Neural cell (in vitro differentiated cells): Measurements from ENCODE around the gene WASHC4.

Source experiments
- EP300 ChIP-seq: fragments of 450-650 bp; conservative IDR thresholded peaks from 2 replicates; pipeline ENCODE4 v1.6.1; 2014; ENCODE audit warnings: antibody characterized with exemption, mild to moderate bottlenecking, moderate library complexity; ENCODE audit not compliant: poor library complexity, severe bottlenecking
- EZH2 ChIP-seq: fragments of 200-600, 300-800 bp; shearing (Covaris generic), sonication (generic); IDR thresholded peaks from 2 replicates; pipeline ENCODE4 v1.6.1; 2014; ENCODE audit warnings: antibody characterized with exemption, low read length, borderline replicate concordance, mild to moderate bottlenecking; ENCODE audit not compliant: insufficient read depth, poor library complexity, severe bottlenecking
- RAD21 ChIP-seq: fragments of 450-650 bp; conservative IDR thresholded peaks from 2 replicates; pipeline ENCODE4 v1.6.1; 2014; ENCODE audit warnings: antibody characterized with exemption, mild to moderate bottlenecking, moderate library complexity
- TF ChIP-seq, protein P1 (sequence below): fragments of 450-650 bp; IDR thresholded peaks from 2 replicates; pipeline ENCODE4 v1.5.1; 2014; ENCODE audit warnings: antibody characterized with exemption, mild to moderate bottlenecking, moderate library complexity; ENCODE audit not compliant: poor library complexity, severe bottlenecking
- TF ChIP-seq, protein P2 (sequence below): IDR thresholded peaks from 2 replicates; pipeline ENCODE4 v1.6.1; 2012; ENCODE audit warnings: borderline replicate concordance

DNA sequence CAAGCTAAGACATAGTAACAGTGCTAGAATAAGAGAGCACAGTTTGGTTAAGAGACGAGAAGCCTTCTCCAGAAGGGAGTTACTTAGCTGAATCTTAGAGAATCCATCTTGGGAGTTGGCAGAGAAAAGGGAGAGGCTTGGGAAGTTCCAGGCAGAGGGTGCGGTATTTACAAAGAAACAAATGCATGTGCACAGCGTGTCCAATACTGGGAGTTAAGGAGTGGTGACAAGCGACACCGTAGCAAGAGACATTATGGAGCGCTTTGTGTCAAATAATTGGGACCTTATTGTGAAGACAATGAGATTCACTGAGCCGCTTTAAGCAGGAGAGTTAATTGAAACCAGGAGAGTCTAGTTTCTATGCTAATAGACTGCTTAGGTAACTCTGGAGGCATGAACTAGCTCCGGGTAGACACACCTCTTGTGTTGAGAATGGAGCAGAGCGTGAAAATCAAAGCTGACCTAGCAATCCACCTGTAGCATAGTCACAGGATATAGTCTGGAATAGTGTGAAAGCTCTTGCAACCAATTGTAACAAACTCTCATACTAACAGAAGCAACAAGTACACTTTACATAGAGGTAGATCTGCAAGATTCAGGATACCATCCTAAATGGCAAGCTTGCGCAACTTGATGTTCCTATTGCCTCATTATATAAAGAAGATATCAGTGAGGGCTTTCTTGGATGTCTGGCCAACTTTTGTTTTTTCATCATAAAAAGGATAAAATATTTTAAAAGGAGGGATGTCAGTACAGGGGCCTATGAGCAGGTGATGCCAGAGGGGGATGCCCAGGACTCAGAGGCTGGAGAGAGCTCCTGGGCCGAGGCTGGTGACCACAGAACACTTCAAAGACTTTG is 28.6 kb upstream of the WASHC4 start:
- TF ChIP-seq, protein P1, sequence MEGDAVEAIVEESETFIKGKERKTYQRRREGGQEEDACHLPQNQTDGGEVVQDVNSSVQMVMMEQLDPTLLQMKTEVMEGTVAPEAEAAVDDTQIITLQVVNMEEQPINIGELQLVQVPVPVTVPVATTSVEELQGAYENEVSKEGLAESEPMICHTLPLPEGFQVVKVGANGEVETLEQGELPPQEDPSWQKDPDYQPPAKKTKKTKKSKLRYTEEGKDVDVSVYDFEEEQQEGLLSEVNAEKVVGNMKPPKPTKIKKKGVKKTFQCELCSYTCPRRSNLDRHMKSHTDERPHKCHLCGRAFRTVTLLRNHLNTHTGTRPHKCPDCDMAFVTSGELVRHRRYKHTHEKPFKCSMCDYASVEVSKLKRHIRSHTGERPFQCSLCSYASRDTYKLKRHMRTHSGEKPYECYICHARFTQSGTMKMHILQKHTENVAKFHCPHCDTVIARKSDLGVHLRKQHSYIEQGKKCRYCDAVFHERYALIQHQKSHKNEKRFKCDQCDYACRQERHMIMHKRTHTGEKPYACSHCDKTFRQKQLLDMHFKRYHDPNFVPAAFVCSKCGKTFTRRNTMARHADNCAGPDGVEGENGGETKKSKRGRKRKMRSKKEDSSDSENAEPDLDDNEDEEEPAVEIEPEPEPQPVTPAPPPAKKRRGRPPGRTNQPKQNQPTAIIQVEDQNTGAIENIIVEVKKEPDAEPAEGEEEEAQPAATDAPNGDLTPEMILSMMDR: no peak
- TF ChIP-seq, protein P2, sequence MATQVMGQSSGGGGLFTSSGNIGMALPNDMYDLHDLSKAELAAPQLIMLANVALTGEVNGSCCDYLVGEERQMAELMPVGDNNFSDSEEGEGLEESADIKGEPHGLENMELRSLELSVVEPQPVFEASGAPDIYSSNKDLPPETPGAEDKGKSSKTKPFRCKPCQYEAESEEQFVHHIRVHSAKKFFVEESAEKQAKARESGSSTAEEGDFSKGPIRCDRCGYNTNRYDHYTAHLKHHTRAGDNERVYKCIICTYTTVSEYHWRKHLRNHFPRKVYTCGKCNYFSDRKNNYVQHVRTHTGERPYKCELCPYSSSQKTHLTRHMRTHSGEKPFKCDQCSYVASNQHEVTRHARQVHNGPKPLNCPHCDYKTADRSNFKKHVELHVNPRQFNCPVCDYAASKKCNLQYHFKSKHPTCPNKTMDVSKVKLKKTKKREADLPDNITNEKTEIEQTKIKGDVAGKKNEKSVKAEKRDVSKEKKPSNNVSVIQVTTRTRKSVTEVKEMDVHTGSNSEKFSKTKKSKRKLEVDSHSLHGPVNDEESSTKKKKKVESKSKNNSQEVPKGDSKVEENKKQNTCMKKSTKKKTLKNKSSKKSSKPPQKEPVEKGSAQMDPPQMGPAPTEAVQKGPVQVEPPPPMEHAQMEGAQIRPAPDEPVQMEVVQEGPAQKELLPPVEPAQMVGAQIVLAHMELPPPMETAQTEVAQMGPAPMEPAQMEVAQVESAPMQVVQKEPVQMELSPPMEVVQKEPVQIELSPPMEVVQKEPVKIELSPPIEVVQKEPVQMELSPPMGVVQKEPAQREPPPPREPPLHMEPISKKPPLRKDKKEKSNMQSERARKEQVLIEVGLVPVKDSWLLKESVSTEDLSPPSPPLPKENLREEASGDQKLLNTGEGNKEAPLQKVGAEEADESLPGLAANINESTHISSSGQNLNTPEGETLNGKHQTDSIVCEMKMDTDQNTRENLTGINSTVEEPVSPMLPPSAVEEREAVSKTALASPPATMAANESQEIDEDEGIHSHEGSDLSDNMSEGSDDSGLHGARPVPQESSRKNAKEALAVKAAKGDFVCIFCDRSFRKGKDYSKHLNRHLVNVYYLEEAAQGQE: no peak
- TF ChIP-seq EZH2 (no peak), RAD21 (no peak), EP300 (no peak)
